ENCODE data around the gene ZDHHC1.

DNA sequence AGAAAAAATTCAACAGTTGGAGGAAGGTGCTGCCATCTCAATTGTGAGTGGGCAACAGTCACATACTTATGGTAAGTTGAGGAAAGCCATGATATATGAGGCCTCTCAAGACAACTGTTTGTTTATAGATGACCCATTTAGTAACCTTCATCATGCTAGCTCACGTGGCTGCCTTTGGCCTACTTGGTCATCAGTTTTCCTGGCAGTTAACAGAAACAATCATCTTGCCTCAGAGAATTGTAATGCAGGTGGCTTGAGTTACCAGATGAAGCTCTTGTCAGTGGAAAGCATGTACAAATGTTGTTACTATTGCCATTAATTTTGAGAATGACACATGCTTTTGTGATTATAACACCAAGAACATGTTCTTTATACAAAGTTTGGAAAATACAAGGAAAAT lies 37.6 kb downstream of the ZDHHC1 start:
- TF ChIP-seq POLR2AphosphoS5 (IDR thresholded peaks at IDR 0.05; ENCODE audit: low read depth), result no peak
- TF ChIP-seq CTCF (IDR thresholded peaks at IDR 0.05; ENCODE audit: insufficient read depth, low read length), result no peak
- TF ChIP-seq GABPA (IDR thresholded peaks at IDR 0.05; ENCODE audit: low read depth), result no peak
- TF ChIP-seq REST (IDR thresholded peaks at IDR 0.05; ENCODE audit: insufficient replicate concordance, low read depth), result no peak
- no peak for TF ChIP-seq SPI1 (IDR thresholded peaks at IDR 0.05; ENCODE audit: borderline replicate concordance, low read depth)
